ENCODE results near the gene UCK1.
"Not testable (repeated sequence)": the region's sequence is repeated elsewhere in the genome, so short reads cannot be mapped to it uniquely, and the experiment has no call there.

UCK1 gene

GRCh38 chr9:131523451-131524435, 7.3 kb downstream of the UCK1 start:
- DNase-seq = no peak

- no peak for DNase-seq
Measured at GRCh38 chr9:131523086-131523388, 8.0 kb downstream of the UCK1 start.

GRCh38 chr9:131522257-131523085, 8.6 kb downstream of the UCK1 start:
- no peak for DNase-seq

- no peak for DNase-seq
Measured at GRCh38 chr9:131521822-131522221, 9.2 kb downstream of the UCK1 start.

- no peak for DNase-seq
Measured at GRCh38 chr9:131521203-131521602, 9.9 kb downstream of the UCK1 start.

- no peak for DNase-seq
Measured at GRCh38 chr9:131520503-131520902, 10.6 kb downstream of the UCK1 start.

GRCh38 chr9:131518553-131518952, 12.5 kb downstream of the UCK1 start:
- DNase-seq = no peak

GRCh38 chr9:131517761-131518190, 13.3 kb downstream of the UCK1 start:
- no peak for DNase-seq

- DNase-seq = no peak
Measured at GRCh38 chr9:131516930-131517329, 14.1 kb downstream of the UCK1 start.

GRCh38 chr9:131516100-131516499, 15.0 kb downstream of the UCK1 start:
- DNase-seq = no peak

GRCh38 chr9:131515559-131516031, 15.5 kb downstream of the UCK1 start:
- not testable (repeated sequence) for DNase-seq

- DNase-seq = no peak
Measured at GRCh38 chr9:131513177-131513576, 17.9 kb downstream of the UCK1 start.

- DNase-seq = no peak
Measured at GRCh38 chr9:131511880-131512279, 19.2 kb downstream of the UCK1 start.

GRCh38 chr9:131511416-131511815, 19.6 kb downstream of the UCK1 start:
- no peak for DNase-seq

GRCh38 chr9:131505012-131505411, 26.1 kb downstream of the UCK1 start:
- no peak for DNase-seq

- peak; percentile 16 for DNase-seq
Measured at GRCh38 chr9:131503626-131504465, 27.2 kb downstream of the UCK1 start.

GRCh38 chr9:131502781-131503625, 28.1 kb downstream of the UCK1 start, which contains the start of gene POMT1:
Gene POMT1, plus strand, starts transcription at chr9:131502918. Its CDS starts 1,301 bp downstream, at chr9:131504219.
- DNase-seq = peak; percentile 78

- DNase-seq = peak; percentile 71
Measured at GRCh38 chr9:131500939-131501541, 30.0 kb downstream of the UCK1 start.

- DNase-seq = no peak
Measured at GRCh38 chr9:131500377-131500776, 30.7 kb downstream of the UCK1 start.

GRCh38 chr9:131499254-131499767, 31.8 kb downstream of the UCK1 start:
- no peak for DNase-seq

GRCh38 chr9:131496844-131497405, 34.1 kb downstream of the UCK1 start:
- no peak for DNase-seq
